ENCODE measurements around the gene TRPV5.

GRCh38 chr7:142968229-142968628 lies 34.7 kb upstream of the TRPV5 start:
- TF ChIP-seq POLR2AphosphoS5 (IDR thresholded peaks at IDR 0.05) (no peak), CTCF (IDR thresholded peaks at IDR 0.05) (no peak)
